ENCODE measurements around the gene PLA2G4D. TPM values are rescaled to one million over a fixed set of nuclear protein-coding genes. Genes with fewer than 3 reads are reported as not detected.
A peak's percentile ranks its signal among the peaks of the same experiment; 100 is the strongest.

PLA2G4D gene
- total RNA-seq, 1 donor from 2014 or later = not detected

GRCh38 chr15:42058791-42059190 lies 35.6 kb downstream of the PLA2G4D start:
- no peaks in the 10 kb centered on the region for H3K27me3 ChIP-seq (ENCODE audit: control insufficient read depth in 3 of 3, insufficient read depth in 3 of 3, low read length in 3 of 3)
- H3K36me3 ChIP-seq (ENCODE audit: control insufficient read depth in 3 of 3, insufficient read depth in 3 of 3, low read length in 3 of 3) = no peaks in the 10 kb centered on the region
- H3K9me3 ChIP-seq (ENCODE audit: control insufficient read depth in 3 of 3, low read length in 3 of 3) = no peaks in the 10 kb centered on the region
- H3K27ac ChIP-seq (ENCODE audit: low read depth, low read length) = no peak overlapping the region
- no peak overlapping the region for H3K4me3 ChIP-seq (ENCODE audit: low read length in 3 of 3)
- H3K9ac ChIP-seq (ENCODE audit: low read depth in 1 of 3, low read length in 3 of 3) = no peak overlapping the region
- H3K4me1 ChIP-seq (ENCODE audit: control insufficient read depth in 3 of 3, insufficient read depth in 3 of 3, low read length in 3 of 3) = peaks cover 25 to 38% (median 29%) of the 10 kb centered on the region in 3 donors

- Histone ChIP-seq H3K9ac (ENCODE audit: low read depth in 1 of 3, low read length in 3 of 3) (no peak overlapping the region), H3K27ac (ENCODE audit: low read depth, low read length) (no peak overlapping the region), H3K9me3 (ENCODE audit: control insufficient read depth in 3 of 3, low read length in 3 of 3) (no peaks in the 10 kb centered on the region), H3K4me3 (ENCODE audit: low read length in 3 of 3) (no peak overlapping the region), H3K27me3 (ENCODE audit: control insufficient read depth in 3 of 3, insufficient read depth in 3 of 3, low read length in 3 of 3) (no peaks in the 10 kb centered on the region), H3K4me1 (ENCODE audit: control insufficient read depth in 3 of 3, insufficient read depth in 3 of 3, low read length in 3 of 3) (peaks cover 33 to 44% (median 37%) of the 10 kb centered on the region in 3 donors), H3K36me3 (ENCODE audit: control insufficient read depth in 3 of 3, insufficient read depth in 3 of 3, low read length in 3 of 3) (no peaks in the 10 kb centered on the region)
Observed at GRCh38 chr15:42057799-42058646, 36.3 kb downstream of the PLA2G4D start.

GRCh38 chr15:42056934-42057798 lies 37.2 kb downstream of the PLA2G4D start:
- Histone ChIP-seq H3K27ac (ENCODE audit: low read depth, low read length) (no peak overlapping the region), H3K27me3 (ENCODE audit: control insufficient read depth in 3 of 3, insufficient read depth in 3 of 3, low read length in 3 of 3) (no peaks in the 10 kb centered on the region), H3K4me3 (ENCODE audit: low read length in 3 of 3) (peak overlapping the region; percentile 22 to 64 (median 48)), H3K9me3 (ENCODE audit: control insufficient read depth in 3 of 3, low read length in 3 of 3) (no peaks in the 10 kb centered on the region), H3K4me1 (ENCODE audit: control insufficient read depth in 3 of 3, insufficient read depth in 3 of 3, low read length in 3 of 3) (peaks cover 38 to 47% (median 40%) of the 10 kb centered on the region in 3 donors), H3K36me3 (ENCODE audit: control insufficient read depth in 3 of 3, insufficient read depth in 3 of 3, low read length in 3 of 3) (no peaks in the 10 kb centered on the region), H3K9ac (ENCODE audit: low read depth in 1 of 3, low read length in 3 of 3) (peak overlapping the region in 2 of 3 donors; percentile 28 to 67)

GRCh38 chr15:42053914-42054313 lies 40.4 kb downstream of the PLA2G4D start:
- Histone ChIP-seq H3K4me3 (ENCODE audit: low read length in 3 of 3) (no peak overlapping the region), H3K27ac (ENCODE audit: low read depth, low read length) (peak overlapping the region; percentile 48), H3K36me3 (ENCODE audit: control insufficient read depth in 3 of 3, insufficient read depth in 3 of 3, low read length in 3 of 3) (no peaks in the 10 kb centered on the region), H3K9me3 (ENCODE audit: control insufficient read depth in 3 of 3, low read length in 3 of 3) (no peaks in the 10 kb centered on the region), H3K27me3 (ENCODE audit: control insufficient read depth in 3 of 3, insufficient read depth in 3 of 3, low read length in 3 of 3) (no peaks in the 10 kb centered on the region), H3K9ac (ENCODE audit: low read depth in 1 of 3, low read length in 3 of 3) (no peak overlapping the region), H3K4me1 (ENCODE audit: control insufficient read depth in 3 of 3, insufficient read depth in 3 of 3, low read length in 3 of 3) (peaks cover 53 to 64% (median 56%) of the 10 kb centered on the region in 3 donors)

- Histone ChIP-seq H3K4me3 (ENCODE audit: low read length in 3 of 3) (no peak overlapping the region), H3K36me3 (ENCODE audit: control insufficient read depth in 3 of 3, insufficient read depth in 3 of 3, low read length in 3 of 3) (no peaks in the 10 kb centered on the region), H3K9me3 (ENCODE audit: control insufficient read depth in 3 of 3, low read length in 3 of 3) (no peaks in the 10 kb centered on the region), H3K9ac (ENCODE audit: low read depth in 1 of 3, low read length in 3 of 3) (peak overlapping the region in 1 of 3 donors; percentile 62), H3K27ac (ENCODE audit: low read depth, low read length) (peak overlapping the region; percentile 32), H3K27me3 (ENCODE audit: control insufficient read depth in 3 of 3, insufficient read depth in 3 of 3, low read length in 3 of 3) (no peaks in the 10 kb centered on the region), H3K4me1 (ENCODE audit: control insufficient read depth in 3 of 3, insufficient read depth in 3 of 3, low read length in 3 of 3) (peaks cover 58 to 71% (median 59%) of the 10 kb centered on the region in 3 donors)
Observed at GRCh38 chr15:42053010-42053409, 41.4 kb downstream of the PLA2G4D start.

GRCh38 chr15:42050484-42051255 lies 43.7 kb downstream of the PLA2G4D start:
- Histone ChIP-seq H3K4me3 (ENCODE audit: low read length in 3 of 3) (peak overlapping the region in 1 of 3 donors; percentile 38), H3K36me3 (ENCODE audit: control insufficient read depth in 3 of 3, insufficient read depth in 3 of 3, low read length in 3 of 3) (no peaks in the 10 kb centered on the region), H3K27ac (ENCODE audit: low read depth, low read length) (peak overlapping the region; percentile 92), H3K9ac (ENCODE audit: low read depth in 1 of 3, low read length in 3 of 3) (peak overlapping the region; percentile 74 to 83 (median 77)), H3K9me3 (ENCODE audit: control insufficient read depth in 3 of 3, low read length in 3 of 3) (no peaks in the 10 kb centered on the region), H3K4me1 (ENCODE audit: control insufficient read depth in 3 of 3, insufficient read depth in 3 of 3, low read length in 3 of 3) (peaks cover 47 to 58% (median 48%) of the 10 kb centered on the region in 3 donors), H3K27me3 (ENCODE audit: control insufficient read depth in 3 of 3, insufficient read depth in 3 of 3, low read length in 3 of 3) (no peaks in the 10 kb centered on the region)

GRCh38 chr15:42048821-42049200 lies 45.6 kb downstream of the PLA2G4D start:
- Histone ChIP-seq H3K27ac (ENCODE audit: low read depth, low read length) (peak overlapping the region; percentile 92), H3K9ac (ENCODE audit: low read depth in 1 of 3, low read length in 3 of 3) (no peak overlapping the region), H3K4me1 (ENCODE audit: control insufficient read depth in 3 of 3, insufficient read depth in 3 of 3, low read length in 3 of 3) (peaks cover 39 to 52% (median 40%) of the 10 kb centered on the region in 3 donors), H3K4me3 (ENCODE audit: low read length in 3 of 3) (peak overlapping the region in 1 of 3 donors; percentile 30), H3K9me3 (ENCODE audit: control insufficient read depth in 3 of 3, low read length in 3 of 3) (no peaks in the 10 kb centered on the region), H3K27me3 (ENCODE audit: control insufficient read depth in 3 of 3, insufficient read depth in 3 of 3, low read length in 3 of 3) (no peaks in the 10 kb centered on the region), H3K36me3 (ENCODE audit: control insufficient read depth in 3 of 3, insufficient read depth in 3 of 3, low read length in 3 of 3) (no peaks in the 10 kb centered on the region)

GRCh38 chr15:42048080-42048820 lies 46.1 kb downstream of the PLA2G4D start:
- Histone ChIP-seq H3K9me3 (ENCODE audit: control insufficient read depth in 3 of 3, low read length in 3 of 3) (no peaks in the 10 kb centered on the region), H3K9ac (ENCODE audit: low read depth in 1 of 3, low read length in 3 of 3) (no peak overlapping the region), H3K4me3 (ENCODE audit: low read length in 3 of 3) (no peak overlapping the region), H3K4me1 (ENCODE audit: control insufficient read depth in 3 of 3, insufficient read depth in 3 of 3, low read length in 3 of 3) (peaks cover 33 to 48% (median 35%) of the 10 kb centered on the region in 3 donors), H3K27ac (ENCODE audit: low read depth, low read length) (peak overlapping the region; percentile 92), H3K27me3 (ENCODE audit: control insufficient read depth in 3 of 3, insufficient read depth in 3 of 3, low read length in 3 of 3) (no peaks in the 10 kb centered on the region), H3K36me3 (ENCODE audit: control insufficient read depth in 3 of 3, insufficient read depth in 3 of 3, low read length in 3 of 3) (no peaks in the 10 kb centered on the region)

- no peak overlapping the region for H3K4me3 ChIP-seq (ENCODE audit: low read length in 3 of 3)
- no peaks in the 10 kb centered on the region for H3K9me3 ChIP-seq (ENCODE audit: control insufficient read depth in 3 of 3, low read length in 3 of 3)
- no peaks in the 10 kb centered on the region for H3K27me3 ChIP-seq (ENCODE audit: control insufficient read depth in 3 of 3, insufficient read depth in 3 of 3, low read length in 3 of 3)
- H3K4me1 ChIP-seq (ENCODE audit: control insufficient read depth in 3 of 3, insufficient read depth in 3 of 3, low read length in 3 of 3) = peaks cover 25 to 37% (median 27%) of the 10 kb centered on the region in 3 donors
- no peak overlapping the region for H3K9ac ChIP-seq (ENCODE audit: low read depth in 1 of 3, low read length in 3 of 3)
- H3K27ac ChIP-seq (ENCODE audit: low read depth, low read length) = no peak overlapping the region
- H3K36me3 ChIP-seq (ENCODE audit: control insufficient read depth in 3 of 3, insufficient read depth in 3 of 3, low read length in 3 of 3) = no peaks in the 10 kb centered on the region
Observed at GRCh38 chr15:42046597-42046996, 47.8 kb downstream of the PLA2G4D start.

All from skeletal muscle tissue (tissue), 4 donors.